Stimulated activated CD4-positive, alpha-beta T cell treated with anti-CD3 and anti-CD28 coated beads, TNF-alpha, amount 100 ng/mL, for 24 hours (primary cell): Measurements from ENCODE around the gene MARK1.
"Not testable (repeated sequence)": the region's sequence is repeated elsewhere in the genome, so short reads cannot be mapped to it uniquely, and the experiment has no call there.

Experiments used
- DNase-seq, 3 experiments: peaks; one replicate each; pipeline ENCODE4 v3.0.0-alpha.2; 2020; ENCODE audit warnings: low read depth in 3 of 3

Gene MARK1

DNA sequence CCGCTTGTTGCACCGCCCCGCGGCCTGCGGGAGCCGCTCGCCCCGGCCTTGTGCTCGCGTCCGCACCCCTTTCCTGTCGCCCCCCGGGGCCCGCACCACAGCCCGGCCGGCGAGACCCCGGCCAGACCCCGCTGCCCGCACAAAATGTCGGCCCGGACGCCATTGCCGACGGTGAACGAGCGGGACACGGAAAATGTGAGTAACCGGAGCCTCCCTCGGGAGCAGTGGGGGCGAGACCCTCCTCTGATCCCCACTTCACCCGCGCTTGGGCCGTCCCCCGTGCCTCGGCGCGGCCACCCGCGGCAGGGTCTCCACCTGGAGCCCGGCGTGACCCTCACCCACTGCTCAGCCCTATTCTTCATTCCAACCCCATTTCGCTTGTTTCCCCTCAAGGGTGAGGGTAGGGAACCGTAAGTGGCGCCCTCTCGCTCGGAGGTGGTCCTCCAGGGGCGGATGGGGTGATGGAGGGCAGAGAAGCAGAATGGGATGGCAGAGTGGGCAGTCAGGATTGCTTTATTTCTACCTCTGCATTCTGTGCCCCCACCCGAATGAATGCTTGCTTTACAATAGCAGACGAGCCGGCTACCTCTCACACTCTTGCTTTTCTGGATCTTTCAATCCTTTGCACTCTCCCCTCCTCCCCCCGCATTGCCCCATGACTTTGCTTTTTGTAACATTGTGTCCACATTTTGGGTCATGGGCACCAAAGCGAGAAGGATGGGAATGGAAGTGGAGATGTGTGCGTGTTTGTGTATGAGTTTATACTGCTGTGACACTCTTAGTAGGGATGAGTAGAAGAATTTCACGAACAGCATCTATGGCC is 954 bp downstream of the MARK1 start:
- DNase-seq, result no peak

DNA sequence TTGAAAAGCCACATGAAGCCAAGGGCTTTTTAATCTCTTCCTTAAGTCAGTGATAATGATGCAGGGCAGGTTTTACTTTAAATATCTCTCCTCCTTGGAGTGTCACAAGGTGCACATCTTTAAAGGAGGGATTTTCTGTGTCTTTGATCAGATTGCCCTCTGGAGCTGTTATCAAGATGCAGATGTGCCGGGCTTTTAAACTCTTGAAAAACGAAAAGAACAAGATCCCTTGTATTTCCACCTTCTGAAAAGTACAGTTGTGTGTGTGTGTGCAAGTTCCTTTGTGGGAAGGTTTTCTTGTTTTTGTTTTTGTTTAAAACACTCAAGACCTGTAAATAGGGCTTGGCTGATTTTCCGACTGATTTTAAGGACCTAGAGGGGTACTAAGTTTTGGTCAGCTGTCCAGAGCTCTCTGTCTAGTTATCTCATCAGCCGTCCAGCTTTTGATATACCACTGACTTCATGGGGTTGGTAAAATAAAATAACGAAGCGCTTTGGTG is 1.6 kb downstream of the MARK1 start:
- no peak for DNase-seq

DNA sequence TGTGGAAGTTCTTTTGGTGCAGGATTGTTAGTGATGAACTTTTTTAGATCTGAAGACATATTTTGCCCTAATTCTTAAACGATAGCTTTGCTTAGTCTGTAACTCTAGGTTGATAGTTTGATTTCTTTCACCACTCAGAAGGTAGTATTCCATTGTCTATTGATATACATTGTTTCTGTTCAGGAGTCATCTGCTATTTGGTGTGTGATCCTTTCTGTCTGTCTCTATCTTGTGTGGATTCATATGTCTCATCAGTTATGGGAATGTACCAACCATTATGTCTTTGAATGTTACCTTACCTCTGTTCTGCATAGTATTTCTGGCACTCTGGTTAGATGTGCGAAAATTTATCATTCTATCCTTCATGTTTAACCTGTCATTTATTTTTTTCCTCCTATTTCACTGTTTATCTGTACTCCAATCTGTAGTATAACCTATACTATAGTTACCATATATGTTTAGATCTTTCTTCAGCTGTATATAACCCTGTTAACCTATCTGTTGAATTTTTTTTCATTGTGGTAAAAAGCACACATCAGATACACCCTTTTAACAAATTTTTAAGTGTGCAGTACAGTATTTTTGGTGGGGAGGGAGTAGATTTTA is 5.7 kb downstream of the MARK1 start:
- no peak for DNase-seq

DNA sequence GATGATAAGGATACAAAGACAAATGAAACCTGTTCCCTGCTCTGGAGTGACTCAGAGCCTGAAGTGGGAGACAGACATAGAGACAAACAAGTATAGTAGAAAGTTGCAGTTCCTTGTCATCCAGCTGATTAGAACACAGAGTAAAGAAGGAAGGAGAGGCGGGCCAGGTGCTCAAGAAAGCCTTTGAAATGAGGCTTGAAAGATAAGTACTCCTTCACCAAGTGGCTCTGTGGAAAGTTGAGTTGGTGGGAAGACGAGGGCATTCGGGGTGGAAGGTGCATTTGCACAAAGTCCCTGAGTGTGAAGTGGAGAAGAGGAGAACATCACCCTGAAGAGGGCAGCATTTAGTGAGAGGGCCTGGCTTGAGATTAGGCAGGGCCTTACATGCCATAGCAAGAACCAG is 17.0 kb downstream of the MARK1 start:
- DNase-seq, result no peak

DNA sequence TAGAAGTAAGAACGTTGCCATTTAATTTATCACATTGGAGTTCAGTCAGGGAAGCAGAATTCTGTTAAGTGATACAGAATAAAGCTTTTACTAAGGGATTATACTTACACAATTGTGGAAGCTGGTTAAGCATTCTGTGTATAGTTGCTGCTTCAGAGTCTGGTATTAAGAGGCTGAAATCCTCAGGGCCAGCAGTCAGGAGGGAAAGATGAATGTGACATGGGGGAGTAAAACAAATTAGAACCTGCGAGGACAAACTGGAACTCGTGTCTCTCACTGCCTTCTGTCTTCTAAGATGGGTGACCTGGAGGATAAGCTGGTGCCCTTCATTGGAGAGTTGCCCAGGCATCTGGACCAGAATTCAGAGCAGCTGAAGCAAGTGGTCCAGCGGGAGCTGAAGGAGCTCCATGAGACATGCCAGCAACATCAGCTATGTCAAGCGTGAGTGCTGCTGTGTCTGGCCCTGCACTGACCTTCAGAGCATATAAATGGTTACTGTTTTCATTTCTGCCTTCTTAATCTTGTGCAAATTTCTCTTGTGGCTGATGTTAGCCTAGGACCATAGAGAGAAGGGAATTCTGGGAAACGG is 23.0 kb downstream of the MARK1 start:
- DNase-seq, result no peak

DNA sequence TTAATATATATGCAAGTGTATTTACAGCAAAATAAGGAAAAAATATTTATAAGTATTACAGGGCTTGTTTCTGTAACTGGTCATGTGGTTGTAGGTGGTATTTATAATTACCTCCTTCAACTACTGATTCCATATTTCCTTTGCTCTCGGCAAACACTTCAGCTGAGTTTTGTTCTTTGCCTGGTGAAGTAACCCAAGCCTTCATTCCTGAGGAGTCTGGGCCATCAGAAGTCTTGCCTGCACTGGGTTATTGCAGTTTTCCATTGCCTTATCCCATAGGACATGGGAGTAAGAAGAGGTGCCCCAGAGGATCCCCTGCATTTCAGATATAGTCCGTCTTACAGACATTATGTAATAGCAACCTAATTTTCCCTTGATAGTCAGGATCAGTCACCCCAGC is 23.8 kb downstream of the MARK1 start:
- no peak for DNase-seq

DNA sequence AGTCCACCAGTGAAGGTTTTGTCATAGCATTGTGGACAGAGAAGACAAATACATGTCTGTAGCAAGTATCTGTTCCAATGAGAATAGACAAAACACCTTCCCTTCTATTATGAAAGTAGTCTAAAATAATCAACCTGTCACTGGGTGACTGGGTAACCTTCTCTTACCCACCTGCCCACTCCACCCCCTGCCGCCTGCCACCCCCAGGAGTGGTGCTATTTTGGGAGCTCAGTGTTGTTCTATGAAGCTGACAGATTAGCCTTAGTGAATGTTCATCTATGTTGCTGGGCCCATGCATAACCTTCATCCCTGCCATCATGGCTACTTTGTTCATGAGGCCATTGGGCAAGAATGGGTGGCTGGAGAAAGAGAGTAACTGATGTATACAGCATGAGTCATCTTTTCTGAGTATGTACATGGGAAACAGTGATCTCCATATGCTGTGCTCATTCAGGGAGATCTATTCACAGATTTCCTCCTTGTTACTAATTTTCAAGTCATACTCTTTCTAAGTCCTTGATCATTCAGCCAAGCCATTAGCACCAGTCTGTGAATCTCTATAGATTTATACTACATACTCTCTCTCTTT is 24.8 kb downstream of the MARK1 start:
- no peak for DNase-seq

DNA sequence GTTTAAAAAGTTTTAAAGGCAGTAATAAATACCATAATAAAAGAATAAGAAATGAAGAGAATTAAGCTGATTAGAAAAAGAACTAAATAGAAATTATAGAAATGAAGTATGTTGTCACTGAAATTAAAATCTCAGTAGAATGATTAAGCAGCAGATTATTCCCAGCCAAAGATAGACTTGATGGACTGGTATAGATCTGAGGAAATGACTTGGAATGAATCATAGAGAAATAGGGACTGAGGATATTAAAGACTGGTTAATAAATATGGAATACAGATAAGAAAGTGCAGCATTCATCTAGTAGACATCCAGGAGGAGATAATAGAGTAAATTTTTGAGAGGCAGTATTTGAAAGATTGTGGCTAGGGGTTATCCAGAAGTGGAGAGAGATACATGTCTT is 28.7 kb downstream of the MARK1 start:
- DNase-seq, result no peak

DNA sequence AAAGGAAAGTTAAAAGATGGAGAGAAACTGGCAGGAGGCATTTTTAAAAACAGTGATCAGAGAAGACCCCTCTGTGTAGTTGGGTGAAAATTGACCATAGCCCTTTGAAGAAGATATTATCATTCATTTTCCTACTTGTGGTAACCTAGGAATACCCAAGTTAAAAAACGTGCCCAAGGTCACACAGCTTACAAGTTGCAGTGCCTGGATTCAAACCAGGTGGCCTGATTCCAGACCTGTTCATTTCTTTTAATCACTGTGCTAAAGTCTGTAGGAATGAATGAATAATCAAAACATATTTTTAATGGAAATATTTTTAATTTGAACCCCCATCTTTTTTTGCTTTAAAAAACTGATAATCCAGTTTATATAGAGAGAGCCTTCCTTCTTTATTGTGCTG is 35.6 kb downstream of the MARK1 start:
- no peak for DNase-seq

DNA sequence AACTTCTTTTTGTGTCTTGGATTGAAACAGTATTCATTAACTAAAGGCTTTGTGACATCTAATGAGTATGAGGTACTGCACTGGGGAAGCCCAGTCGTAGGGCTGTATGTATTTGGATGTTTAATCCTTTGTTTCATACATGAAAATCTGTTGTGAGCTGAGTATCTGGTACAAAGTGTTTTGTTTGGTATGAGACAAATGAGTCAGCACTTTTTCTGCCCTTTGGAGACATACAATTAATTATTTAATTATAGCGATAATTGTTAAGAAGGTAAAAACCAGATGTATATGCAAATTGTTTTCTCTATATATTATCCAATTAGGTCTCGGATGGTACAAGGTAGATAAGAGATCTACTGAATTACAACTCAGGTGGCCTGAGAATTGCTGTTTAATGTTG is 36.3 kb downstream of the MARK1 start:
- no peak for DNase-seq

DNA sequence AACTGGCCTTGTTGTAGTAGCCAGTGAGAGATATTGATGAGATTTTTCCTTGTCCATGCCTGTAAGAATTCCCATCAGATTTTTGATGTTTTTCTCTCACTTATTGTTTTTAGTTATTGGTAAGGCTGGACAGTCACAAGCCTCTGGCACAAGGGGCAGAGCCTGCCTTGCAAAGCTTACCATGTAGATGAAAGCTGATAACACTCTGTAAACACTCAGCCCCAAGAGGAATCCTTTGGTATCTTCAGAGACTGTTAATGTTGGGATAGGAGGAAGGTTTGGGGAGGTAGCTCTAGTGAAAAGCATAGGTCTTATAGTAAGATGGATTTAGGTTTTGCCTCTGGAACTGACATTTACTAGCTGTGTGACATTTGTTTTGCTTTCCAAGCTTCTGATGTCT is 37.7 kb downstream of the MARK1 start:
- no peak for DNase-seq

DNA sequence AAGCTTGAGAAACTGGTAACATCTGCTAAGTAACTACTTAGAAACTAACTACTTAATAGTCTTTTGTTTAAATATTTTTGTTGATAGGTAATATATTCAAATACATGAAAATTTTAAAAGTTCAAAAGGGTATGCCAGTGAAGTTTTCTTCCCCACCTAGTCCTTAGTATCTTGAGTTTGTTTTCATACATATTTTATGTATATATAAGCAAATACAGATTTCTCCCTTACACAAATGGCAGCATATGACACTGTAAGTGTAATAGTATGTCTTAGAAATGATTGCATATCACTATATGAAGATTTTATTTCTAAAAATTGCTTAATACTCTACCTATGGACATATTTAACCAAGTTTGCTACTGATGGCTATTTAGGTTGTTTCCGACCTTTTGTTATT is 38.9 kb downstream of the MARK1 start:
- DNase-seq, result no peak

DNA sequence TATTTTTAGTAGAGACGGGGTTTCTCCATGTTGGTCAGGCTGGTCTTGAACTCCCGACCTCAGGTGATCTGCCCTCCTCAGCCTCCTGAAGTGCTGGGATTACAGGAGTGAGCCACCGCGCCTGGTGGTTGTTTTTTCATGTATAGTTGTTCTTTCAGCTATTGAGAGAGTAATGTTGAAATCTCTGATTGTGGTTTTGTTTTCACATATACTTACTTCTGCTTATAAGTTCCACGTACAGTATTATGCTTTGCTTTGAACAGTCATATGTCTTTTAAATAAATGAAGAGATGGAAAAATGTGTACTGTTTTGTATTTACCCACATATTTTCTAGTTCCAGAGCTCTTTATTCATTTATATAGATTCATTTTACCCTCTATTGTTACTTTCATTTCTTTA is 44.5 kb downstream of the MARK1 start:
- no peak for DNase-seq

DNA sequence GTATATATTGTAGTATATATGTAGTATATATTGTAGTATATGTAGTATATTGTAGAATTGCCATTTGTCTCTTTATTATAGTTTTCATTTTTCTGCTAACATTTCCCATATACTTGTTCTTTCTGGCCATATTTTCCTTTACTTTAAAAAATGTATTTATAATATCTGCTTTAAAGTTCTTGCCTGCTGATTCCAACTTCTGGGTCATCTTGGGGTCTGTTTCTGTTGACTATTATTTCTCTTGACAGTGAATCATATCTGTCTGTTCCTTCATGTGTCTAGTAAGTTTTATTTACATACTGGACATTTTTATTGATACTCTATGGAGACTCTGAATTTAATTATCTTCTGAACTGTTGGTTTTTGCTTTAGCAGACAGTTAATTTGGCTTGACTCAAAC is 45.9 kb downstream of the MARK1 start:
- DNase-seq, result no peak

DNA sequence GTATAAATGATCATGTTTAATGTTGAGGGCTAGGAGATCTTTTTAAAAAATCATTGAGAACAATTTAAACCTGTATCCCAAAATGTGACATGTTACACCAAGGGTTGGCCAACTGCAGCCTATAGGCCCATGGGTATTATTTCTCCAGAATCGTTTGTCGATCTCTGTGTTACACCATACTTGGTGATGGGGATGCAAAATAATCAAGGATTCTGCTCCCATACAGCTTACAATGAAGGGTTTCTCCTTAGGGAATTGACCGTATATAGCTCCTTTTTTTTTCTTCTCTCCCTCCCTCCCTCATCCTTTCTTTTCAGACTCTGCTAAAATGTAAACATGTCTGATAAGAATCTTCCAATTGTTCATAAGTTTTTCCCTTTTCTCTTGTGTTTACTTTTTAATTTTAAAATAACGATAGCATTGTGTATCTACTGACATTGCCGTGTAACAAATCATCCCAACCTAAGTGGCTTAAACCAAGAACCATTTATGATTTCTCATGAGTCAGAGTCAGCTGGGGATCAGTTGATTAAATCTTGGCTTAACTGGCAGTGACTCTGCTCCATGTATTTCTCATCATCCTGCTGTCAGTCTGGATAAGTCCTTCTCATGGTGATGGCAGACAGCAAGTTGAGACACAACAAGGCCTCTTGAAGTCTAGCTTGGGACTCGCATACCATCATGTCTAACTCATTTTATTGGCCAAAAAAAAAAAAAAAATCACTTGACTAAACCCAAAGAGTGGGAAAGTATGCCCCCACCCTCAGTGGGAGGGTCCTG is 48.0 kb downstream of the MARK1 start:
- no peak for DNase-seq

DNA sequence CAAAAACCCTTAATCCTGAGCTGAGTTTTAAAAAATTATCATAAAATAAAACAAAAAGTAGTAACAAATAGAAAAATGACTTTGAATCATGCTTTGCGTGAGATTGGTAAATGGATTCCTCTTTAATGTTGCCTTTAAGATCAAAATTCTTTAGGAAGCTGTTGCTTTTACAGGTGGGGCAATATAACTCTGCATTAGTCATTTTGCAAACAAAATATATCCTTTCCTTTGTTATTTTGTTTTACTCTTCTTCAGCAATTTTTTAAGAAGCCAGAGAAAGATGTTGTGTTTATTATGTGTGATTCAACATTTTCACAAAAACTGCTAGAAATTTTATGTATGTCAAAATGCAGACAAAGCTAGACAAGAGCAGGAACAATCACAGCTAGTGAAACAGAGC is 50.0 kb downstream of the MARK1 start:
- no peak for DNase-seq

DNA sequence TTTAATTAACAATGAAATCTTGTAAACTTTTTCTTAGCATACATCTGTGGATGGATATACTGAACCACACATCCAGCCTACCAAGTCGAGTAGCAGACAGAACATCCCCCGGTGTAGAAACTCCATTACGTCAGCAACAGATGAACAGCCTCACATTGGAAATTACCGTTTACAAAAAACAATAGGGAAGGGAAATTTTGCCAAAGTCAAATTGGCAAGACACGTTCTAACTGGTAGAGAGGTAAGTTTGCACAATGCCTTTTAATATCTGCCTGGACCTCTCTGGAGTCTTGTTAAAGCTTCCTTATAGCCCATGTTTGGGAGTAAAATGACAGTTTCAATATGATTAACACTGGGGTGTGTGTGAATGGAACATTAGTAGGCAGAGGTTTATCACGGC is 51.4 kb downstream of the MARK1 start:
- DNase-seq, result no peak

DNA sequence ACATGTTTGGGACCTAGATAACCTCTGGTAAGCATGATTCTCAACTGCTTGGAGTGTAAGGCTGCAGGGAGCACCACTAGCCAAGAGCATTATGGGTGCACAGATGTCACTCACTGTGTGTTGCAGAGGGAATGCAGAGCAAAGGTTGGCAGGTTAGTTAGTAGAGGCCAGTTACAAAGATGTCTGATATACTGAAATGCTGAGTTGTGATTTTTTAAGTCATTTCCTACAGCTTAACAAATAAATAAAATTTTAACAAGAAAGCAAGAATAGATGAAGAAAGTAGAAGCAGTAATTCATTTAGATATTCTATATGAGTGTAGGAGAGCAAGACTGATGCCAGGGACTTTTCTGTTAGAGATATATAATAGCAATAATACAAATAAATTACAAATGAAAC is 64.8 kb downstream of the MARK1 start:
- DNase-seq, result no peak

DNA sequence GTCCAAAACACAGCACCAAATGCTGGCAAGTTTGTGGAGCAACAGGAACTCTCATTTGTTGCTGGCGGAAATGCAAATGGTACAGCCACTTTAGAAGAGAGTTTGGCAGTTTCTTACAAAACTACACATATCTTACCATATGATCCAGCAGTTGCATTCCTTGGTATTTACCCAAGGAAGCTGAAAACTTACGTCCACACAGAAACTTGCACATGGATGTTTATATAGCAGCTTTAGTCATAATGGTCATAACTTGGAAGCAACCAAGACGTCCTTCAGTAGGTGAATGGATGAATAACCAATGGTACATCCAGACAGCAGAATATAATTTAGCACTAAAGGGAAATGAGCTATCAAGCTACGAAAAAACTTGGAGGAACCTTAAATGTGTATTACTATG is 66.4 kb downstream of the MARK1 start:
- DNase-seq, result no peak

DNA sequence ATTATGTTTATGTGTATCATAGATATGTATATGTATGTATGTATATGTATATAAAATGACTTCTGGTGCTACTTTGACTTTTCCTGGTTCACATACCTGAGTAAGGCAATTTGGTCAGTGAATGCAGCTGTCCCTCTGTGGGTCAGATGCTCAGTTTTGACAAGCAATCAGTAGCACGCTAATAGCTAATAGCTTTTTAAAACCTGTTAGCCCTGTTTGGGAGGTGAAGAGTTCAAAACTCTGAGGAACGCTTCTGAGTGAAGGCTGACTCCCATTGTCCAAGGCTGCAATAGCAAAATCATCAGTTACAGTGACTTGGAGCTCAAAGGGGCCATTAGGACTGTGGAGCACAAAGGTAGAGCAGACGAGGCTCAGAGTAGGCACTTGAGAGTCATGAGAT is 67.2 kb downstream of the MARK1 start:
- DNase-seq, result no peak

DNA sequence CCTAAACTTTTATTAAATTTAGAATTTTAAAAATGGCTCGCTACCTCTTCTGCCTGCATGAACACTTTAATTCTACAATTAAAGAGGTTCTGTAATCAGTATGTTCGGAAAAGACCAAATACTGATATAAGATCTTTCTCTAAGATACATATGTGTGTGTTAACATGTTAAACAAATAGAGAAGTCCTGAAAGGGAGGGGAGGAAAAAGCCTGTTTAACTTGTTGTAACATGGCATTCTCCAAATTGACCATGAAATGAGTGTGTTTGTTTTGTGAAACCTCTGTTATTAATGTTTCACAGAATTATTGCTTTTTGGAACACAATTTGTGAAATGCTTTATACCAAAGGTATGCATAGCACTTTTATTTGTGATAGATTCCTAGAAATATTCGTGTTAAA is 77.0 kb downstream of the MARK1 start:
- DNase-seq, result no peak

DNA sequence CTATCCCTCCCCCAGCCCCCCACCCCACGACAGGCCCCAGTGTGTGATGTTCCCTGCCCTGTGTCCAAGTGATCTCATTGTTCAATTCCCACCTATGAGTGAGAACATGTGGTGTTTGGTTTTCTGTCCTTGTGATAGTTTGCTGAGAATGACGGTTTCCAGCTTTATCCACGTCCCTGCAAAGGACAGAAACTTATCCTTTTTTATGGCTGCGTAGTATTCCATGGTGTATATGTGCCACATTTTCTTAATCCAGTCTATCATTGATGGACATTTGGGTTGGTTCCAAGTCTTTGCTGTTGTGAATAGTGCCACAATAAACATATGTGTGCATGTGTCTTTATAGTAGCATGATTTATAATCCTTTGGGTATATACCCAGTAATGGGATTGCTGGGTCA is 77.7 kb downstream of the MARK1 start:
- DNase-seq, result not testable (repeated sequence)
